Glomerular visceral epithelial cell (primary cell): ENCODE data around the gene CIZ1.
"Not testable (repeated sequence)": the region's sequence is repeated elsewhere in the genome, so short reads cannot be mapped to it uniquely, and the experiment has no call there.

Experiments
- DNase-seq: peaks from one replicate; pipeline ENCODE4 v3.0.0-alpha.2; 2016; ENCODE audit errors: extremely low spot score

CIZ1 gene, protein sequence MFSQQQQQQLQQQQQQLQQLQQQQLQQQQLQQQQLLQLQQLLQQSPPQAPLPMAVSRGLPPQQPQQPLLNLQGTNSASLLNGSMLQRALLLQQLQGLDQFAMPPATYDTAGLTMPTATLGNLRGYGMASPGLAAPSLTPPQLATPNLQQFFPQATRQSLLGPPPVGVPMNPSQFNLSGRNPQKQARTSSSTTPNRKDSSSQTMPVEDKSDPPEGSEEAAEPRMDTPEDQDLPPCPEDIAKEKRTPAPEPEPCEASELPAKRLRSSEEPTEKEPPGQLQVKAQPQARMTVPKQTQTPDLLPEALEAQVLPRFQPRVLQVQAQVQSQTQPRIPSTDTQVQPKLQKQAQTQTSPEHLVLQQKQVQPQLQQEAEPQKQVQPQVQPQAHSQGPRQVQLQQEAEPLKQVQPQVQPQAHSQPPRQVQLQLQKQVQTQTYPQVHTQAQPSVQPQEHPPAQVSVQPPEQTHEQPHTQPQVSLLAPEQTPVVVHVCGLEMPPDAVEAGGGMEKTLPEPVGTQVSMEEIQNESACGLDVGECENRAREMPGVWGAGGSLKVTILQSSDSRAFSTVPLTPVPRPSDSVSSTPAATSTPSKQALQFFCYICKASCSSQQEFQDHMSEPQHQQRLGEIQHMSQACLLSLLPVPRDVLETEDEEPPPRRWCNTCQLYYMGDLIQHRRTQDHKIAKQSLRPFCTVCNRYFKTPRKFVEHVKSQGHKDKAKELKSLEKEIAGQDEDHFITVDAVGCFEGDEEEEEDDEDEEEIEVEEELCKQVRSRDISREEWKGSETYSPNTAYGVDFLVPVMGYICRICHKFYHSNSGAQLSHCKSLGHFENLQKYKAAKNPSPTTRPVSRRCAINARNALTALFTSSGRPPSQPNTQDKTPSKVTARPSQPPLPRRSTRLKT

DNA sequence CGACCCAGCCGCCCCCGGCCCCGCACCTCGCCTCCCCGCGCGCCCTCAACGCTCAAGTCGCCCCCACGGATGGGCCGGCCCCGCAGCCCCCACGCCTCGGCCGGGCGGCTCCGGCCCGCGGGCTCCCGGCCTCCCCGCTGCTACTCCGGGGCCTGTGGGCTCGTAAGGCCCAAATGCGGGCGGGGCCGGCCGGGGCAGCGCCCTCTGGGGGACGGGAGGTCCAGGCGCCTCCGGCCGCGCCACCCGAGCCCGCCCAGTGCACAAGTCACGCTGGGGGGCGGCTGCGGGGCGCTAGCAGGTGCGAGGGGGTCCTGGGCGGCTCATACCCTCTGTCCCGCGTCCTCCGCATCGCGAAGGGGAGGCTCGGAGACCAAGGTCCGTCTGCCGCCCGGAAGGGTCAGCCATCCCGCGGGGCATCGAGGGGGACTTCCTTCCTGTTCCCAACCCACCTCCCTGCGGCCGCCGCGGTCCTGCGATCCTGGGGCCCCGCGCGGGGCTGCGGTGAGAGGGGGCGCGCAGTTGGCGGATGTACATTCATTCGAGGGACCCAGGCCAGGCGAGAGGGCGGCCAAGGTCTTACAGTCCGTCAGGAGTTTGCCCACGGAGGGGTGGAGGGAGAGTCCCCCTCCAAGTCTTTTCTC lies at the start of gene CIZ1:
CIZ1 (minus strand) TSS at position 167 of the 641 bp plus-strand sequence. CDS start 715 bp downstream, outside the sequence.
- peak; percentile 83 for DNase-seq

DNA sequence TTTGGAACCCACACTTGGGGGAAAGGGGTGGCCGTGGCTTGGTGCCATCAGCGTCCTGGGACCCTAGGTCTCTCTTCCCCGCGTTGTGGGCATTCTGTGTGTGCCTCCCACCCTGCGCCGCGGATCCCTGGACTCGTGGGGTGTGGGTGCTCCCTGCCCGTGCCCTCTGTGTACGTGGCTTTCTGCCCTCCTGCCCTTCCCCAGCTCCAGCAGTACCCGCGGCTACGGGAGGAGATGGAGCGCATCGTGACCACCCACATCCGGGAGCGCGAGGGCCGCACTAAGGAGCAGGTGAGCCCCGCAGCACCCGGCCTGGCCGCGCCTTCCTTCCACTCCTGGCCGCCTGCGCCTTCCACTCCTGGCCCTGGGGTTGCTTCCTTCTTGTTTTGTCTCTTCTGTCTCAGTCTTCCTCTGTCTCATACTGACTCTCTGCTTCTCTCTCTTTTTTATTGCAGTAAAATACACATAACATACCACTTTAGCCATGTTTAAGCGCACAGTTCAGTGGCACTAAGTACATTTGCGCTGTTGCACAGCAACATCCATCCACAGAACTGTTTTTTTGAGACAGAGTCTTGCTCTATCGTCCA lies 42.5 kb upstream of the CIZ1 start:
- DNase-seq = no peak

DNA sequence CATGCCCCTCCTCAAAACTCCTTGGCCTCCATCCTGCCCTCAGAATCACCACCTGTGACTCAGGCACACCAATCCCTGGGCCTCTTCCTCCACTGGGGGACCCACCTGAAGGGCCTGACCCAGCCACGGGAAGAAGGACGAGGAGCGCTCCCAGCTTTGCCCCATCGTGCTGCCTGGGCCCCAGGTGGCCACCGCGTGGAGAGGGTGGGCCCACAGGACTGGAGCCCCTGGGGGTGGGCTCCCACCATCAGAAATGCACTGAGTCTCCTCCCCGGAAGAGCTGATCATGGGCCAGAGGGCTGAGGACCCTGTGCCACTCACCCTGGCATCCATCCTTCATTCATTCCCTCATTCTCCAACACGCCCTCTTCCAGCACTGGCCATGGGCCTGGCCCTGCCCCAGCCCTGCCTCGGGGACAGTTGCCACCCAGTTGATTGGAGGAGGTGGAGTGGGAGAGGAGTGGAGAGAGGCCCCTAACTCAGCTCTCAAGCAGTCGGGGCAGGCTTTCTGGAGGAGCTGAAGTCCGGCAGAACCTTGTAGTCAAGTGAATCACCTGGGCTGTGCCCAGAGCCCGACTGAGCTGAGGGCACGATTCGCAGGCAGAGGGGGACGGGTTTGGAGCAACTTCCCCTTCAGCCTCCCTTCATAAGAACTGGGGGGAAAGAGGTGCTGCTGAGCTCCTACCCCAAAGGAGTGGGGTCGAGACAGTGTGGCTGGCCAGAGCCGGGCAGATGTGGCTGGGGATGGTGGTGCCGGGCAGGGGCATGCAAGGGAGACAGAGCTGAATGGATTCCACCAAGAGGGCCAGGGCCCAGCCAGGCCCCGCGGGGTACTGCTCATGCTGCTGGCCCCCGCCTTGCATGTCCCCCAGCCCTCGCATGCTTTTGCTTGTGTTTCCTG lies 41.4 kb upstream of the CIZ1 start:
- no peak for DNase-seq

DNA sequence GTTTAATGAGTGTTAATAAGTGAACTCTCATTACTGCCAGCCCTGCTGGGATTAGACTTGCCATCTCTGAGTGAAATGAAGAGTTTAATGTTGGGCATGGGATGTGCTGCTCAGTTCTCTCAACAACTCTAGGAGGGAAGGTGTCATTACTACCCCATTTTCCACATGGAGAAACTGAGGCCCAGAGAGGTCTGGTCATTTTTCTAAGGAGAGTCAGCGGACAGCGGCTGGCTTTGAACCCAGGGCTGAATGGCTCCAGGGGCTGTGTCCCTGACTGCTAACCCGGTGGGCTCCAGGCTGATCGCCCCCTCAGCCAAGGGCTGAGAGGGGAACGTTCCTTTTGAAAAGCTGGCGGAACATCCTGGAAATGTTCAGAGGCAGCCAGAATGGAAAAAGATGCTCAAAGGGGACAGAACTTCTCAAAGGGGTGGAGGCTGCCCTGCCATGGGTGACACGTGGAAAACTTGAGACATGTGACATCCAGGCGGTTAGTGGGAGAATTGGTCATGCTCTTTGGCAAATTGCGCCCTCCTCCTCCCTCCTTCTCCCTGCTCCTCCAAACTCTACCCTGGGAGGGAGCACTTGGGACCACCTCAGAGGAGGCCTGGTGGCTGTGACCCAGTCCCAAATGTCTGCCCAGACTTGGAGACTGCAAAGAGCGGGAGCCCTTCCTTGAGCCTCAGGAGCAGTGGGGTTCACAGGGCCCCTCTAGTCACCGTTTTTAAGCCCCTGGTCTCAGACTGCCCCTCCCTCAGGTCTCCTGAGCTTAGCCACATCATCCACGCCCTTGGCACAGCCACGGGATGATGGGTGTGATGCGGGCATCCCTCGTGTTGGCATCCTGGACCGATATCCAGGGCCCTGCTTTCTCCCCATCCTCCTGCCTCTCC lies 40.5 kb upstream of the CIZ1 start:
- no peak for DNase-seq

DNA sequence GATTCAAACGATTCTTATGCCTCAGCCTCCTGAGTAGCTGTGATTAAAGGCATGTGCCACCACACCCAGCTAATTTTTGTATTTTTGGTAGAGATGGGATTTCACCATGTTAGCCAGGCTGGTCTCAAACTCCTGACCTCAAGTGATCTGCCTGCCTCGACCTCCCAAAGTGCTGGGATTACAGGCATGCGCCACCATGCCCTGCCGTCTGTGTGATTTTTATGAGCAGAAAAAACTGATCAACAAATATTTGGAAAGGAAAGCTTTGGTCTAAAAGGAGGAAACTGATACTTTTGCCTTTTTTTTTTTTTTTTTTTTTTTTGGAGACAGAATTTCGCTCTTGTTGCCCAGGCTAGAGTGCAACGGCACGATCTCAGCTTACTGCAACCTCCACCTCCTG lies 39.5 kb upstream of the CIZ1 start:
- DNase-seq = not testable (repeated sequence)

DNA sequence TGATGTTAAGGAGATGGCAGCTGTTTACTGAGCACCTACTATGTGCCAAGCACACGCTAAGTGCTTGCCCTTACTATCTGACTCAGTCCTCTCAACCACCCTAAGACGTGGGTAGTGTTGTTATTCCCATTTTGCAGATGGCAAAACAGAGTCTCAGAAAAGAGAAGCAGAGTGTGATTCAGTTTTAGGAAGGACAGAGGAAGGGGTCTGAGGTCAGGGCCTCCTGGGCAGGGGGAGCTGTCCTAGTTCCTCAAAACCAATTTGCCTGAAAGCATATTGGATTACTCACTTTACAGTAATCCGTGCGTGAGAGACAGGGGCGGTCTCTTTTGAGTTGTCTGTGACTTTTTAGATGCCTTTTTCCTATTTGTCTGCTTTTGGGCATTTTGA lies 35.0 kb upstream of the CIZ1 start:
- DNase-seq = no peak

DNA sequence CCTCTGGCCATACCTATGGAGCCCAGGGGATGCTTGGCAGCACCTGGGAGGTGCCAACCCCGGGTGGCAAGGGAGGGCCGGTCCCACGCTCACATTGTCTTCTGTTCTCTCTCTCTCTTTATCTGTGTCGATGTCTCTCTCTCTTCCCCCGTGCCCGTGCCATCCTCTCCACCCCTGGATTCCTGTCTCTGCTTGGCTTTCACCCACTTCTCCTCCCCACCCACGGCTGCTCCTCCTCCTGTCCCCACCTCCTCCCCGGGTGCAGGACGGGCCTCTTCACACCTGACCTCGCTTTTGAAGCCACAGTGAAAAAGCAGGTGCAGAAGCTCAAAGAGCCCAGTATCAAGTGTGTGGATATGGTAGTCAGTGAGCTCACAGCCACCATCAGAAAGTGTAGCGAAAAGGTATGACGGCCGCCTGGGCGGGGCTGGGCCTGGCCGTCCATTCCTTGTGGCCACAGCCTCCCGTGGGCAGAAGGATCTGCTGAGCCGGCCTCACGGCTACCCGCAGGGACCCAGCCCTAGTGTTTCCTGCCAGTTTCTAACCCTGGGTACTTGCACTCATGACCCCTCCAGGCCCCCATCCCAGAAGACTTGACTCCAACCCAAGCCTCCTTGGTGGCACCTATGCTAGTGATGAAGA lies 34.5 kb upstream of the CIZ1 start:
- no peak for DNase-seq

DNA sequence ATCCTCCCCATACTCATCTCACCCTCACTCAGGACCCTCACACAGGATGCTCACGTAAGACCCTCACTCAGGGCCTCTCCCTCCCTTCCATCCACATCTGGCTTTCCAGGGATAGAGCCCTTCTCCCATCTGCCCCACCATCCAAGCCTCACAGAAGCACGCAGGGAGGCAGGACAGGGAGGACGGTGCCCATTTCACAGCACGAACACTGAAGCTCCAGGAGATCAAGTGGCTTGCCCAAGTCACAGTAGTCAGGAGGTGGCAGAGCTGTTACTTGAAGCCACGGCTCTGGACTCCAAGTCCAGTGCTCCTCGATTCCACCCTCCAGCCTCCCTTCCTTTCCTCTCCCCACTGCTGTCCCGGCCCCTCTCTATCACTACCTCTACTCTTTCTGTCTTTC lies 33.5 kb upstream of the CIZ1 start:
- no peak for DNase-seq

DNA sequence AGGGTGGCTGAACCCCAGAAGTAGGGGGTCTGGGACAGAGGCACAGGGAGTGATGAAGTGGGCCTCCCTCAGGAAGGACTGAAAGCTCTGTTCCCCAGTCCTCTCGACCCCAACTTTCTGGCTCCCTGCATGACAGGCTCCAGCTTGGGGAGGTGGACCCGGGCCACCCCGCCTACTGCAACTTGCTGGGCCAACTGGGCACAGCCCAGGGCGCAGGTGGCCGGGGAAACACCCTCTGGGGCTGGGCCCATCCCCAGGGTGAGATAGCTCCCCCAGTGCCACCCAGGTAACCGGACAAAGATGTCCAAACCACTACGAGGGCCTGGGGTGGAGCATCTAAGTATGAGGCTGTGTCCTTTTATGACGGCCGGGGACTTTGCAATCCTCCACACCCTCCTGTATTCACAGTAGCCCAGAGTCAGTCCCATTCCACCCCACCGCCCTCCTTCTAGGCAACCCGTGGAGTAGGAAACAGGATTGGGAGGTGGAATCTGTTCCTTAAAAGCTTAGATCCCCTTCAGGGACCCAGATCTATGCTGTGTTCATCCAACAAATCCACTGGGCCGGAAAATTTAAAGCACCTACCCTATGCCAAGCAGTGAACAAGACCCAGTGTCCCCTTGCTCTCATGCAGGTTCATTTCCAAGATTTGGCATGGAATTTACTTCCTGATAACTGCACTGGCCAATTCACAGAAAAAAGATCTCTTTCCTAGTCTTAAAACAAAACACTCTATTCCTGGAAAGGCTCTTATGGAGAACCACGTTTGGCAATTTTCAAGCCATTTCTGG lies 31.7 kb upstream of the CIZ1 start:
- no peak for DNase-seq

DNA sequence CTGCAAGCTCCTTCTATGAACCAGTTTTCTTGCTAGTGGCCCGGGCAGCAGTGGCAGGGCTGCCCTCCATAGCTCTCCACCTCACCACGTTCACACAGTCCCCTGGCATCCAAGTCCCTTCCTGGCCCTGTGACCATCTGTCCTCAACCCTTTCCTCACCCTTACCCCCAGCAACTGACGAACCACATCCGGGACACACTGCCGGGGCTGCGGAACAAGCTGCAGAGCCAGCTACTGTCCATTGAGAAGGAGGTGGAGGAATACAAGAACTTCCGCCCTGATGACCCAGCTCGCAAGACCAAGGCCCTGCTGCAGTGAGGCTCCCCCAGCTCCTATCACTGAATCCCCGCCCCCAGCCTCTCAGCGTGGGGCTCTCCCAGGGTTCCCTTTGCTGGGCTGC lies 30.7 kb upstream of the CIZ1 start:
- no peak for DNase-seq

DNA sequence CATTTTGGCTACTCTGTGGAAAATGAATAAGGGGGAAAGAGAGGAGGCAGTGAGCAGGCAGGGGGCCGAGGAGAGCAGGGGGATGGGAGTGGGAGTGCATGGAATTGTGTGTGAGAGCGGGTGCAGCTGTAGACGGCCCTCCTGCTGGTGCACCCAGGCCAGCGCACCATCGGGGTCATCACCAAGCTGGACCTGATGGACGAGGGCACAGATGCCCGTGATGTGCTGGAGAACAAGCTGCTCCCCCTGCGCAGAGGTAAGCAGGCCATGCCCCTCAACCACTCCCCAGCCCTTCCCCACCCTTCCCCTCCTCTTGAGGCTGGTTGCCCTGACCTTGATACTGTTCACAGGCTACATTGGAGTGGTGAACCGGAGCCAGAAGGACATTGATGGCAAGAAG lies 28.5 kb upstream of the CIZ1 start:
- DNase-seq = no peak

DNA sequence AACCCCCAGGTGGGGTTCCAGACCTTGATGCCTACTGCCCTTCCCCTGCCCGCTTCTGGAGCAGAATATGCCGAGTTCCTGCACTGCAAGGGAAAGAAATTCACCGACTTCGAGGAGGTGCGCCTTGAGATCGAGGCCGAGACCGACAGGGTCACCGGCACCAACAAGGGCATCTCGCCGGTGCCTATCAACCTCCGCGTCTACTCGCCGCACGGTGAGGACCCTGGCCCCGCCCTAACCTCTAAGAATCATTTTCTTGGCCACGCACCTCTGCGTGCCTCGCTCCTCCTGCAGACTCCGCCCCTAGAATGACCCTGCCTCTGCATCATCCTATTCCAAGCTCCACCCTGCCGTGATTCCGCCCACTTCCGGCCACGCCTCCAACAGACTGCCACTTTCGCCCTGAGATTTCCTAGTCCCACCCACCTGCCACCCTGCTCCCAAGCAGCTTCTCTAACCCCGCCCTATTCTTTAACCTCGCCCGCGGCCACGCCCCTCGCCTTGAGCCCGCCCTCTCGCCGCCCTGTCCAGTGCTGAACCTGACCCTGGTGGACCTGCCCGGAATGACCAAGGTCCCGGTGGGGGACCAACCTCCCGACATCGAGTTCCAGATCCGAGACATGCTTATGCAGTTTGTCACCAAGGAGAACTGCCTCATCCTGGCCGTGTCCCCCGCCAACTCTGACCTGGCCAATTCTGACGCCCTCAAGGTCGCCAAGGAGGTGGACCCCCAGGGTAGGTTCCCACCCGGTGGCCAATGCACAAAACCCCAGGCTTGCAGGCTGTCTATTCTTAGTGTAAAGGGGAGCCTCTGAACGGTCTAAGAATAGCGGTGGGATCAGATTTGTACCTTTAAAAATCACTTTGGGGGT lies 27.4 kb upstream of the CIZ1 start:
- DNase-seq = peak; percentile 87

DNA sequence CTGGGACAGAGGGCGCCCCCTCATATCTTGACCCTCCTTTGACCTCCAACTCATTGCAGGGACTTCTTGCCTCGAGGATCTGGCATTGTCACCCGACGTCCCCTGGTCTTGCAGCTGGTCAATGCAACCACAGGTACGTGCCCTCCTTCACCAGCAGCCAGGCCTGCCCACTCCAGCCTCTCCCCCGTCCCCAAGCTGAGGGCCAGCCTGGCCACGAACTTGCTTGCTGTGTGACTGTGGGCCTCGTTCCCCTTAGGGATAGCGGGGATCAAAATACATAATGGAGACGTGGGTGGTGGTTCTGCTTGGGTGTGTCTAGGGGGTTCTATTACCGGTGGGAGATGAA lies 26.8 kb upstream of the CIZ1 start:
- no peak for DNase-seq

DNA sequence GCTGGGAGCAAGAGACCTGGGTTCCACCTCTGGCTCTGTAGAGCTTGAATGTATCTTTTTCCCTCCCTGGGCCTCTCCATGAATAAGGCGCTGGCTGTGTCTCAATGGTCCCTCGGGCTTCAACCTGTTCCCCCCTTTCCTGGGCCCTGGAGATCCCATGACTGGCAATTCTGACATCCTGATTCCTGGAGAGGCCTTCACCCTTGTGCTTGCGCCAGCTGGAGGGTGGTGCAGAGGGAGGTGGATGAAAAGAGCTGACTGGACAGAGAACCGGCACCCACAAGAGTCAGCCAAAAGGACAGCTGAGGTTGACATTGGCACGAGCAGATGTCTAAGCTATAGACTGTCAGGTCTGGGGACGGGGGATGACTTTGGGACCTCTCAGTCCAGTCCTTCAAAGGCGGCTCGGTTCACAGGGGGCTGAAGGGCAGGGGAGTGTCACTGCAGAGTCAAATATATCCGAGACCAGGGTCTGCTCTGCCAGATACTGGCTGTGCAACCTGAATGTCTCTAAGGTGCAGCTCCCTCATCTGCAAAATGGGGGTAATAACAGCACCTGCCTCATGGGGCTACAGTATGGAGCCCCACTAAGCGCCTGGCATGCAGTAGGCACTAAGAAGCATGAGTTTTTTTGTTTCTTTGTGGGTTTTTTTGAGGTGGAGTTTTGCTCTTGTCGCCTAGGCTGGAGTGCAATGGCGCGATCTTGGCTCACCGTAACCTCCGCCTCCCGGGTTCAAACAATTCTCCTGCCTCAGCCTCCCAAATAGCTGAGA lies 25.6 kb upstream of the CIZ1 start:
- no peak for DNase-seq

DNA sequence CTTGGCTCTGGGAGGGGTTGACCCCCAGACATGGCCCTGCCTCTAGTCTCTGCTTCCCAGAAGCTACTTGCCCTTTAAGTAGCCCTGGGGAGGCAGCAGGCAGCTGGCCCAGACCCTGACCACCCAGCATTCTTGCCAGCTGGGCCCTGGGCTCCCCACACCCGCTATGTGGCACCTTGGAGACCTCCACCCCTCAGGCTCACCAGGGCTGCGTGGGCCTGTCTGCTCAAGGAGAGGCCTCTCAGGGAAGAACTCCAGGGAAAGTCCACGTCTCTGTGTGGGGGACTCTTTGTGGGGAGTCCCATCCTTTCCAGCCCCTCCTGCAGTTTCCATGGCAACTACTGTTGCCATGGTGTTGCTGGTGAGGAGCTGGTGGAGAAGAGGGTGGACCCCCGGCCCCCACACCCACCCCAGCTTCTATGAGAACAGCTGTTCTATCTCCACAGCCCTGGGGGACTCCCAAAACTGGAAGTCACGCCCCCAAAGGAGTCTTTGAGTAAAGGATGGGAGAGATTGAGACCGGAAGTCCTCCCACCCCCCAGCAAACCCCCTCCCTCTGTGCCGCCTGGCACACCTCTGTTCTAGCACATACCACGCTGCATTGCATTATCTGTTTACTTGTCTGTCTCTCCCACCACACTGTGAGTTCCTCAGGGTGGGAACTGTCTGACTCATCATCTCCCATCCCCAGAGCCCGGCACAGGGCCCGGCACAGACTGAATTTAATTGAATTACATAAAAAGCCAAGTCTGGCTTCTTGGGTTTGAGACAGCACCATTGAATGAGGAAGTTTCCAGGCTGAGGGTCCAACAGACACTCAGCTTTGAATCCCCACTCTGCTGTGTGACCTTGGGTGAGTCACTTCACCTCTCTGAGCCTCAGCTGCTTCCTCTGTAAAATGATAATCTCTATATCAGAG lies 24.4 kb upstream of the CIZ1 start:
- DNase-seq = peak; percentile 69
